ENCODE data around the gene RGPD3.

RGPD3 gene

DNA sequence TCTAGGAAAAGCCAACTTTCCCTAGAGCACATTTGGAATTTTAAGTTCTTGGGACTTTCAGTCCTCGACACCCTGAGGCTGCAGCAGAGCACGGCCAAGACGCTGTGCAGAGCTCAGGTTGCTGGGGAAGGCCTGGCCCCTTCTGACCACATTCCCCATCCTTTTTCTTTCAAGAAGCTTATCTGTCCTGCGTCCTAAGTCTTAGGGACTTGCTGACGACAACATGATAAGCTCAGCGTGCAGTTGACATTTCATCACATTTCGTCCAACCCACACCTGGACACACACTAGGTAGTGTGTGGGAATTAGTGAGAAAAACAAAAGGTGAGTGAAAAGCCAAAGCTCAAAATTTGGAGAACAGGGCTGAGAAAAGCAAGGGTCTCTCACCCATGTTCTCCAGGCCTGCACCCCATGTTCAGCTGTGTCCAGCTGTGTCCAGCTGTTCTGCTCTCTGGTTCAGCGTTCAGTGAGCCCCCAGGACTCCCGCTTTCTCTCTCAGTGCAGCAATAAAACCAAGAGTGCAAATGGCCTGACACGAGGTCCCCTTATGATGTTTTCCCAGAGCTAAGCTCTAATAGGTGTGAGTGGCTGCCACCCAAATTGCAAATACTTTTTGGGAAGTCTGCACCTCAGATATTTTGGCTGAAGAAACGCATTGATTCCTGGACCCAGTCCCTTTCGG is 101.9 kb downstream of the RGPD3 start:
- DNase-seq (ENCODE audit: low spot score), result no peak
- no peak overlapping the region for H3K4me3 ChIP-seq
- H3K27ac ChIP-seq, result no peak overlapping the region
- TF ChIP-seq, protein P1, sequence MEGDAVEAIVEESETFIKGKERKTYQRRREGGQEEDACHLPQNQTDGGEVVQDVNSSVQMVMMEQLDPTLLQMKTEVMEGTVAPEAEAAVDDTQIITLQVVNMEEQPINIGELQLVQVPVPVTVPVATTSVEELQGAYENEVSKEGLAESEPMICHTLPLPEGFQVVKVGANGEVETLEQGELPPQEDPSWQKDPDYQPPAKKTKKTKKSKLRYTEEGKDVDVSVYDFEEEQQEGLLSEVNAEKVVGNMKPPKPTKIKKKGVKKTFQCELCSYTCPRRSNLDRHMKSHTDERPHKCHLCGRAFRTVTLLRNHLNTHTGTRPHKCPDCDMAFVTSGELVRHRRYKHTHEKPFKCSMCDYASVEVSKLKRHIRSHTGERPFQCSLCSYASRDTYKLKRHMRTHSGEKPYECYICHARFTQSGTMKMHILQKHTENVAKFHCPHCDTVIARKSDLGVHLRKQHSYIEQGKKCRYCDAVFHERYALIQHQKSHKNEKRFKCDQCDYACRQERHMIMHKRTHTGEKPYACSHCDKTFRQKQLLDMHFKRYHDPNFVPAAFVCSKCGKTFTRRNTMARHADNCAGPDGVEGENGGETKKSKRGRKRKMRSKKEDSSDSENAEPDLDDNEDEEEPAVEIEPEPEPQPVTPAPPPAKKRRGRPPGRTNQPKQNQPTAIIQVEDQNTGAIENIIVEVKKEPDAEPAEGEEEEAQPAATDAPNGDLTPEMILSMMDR (IDR thresholded peaks at IDR 0.05), result no peak

DNA sequence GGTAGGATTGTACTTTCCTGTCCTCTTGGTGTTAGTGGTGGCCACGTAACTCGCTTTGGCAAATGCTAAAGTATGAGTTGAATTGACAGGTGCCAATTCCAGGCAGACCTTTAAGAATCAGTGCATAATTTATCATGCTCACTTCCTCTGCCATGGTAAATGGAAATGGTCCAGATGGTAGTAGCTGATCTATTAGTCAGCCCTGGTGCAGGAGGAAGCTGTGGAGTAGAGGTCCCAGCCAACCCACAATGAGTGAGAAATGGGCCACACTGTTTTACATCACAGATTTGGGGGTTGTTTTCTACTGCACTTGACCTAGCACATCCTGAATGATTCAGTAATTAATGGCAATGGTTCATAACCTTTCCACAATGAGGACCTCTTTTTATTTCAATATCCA is 104.4 kb downstream of the RGPD3 start:
- no peak overlapping the region for H3K27ac ChIP-seq

DNA sequence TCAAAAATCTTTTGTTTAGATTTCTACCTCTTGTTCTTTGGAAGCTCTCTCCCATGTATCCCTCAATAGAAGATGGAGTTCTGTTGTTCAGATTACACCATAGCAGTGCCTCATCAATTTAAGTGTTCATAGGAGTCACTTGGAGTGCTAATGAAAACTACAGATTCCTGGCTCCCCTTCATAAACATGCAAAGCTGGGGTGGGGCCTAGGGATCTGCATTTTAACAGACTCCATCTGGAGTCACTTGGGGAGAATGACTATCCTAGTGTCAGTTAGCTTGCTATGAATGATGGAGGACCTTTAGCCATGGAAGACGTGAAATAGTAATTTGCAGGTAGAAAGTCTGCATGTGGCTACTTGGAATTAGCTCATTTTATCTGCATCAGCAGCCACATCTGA is 105.4 kb downstream of the RGPD3 start:
- H3K4me3 ChIP-seq, result no peak overlapping the region
- DNase-seq (ENCODE audit: low spot score), result no peak
- TF ChIP-seq, protein P1 (IDR thresholded peaks at IDR 0.05), result no peak
- H3K27ac ChIP-seq, result no peak overlapping the region

More for the DNA sequence above, 104.4 kb downstream of the RGPD3 start:
- TF ChIP-seq, protein P1 (IDR thresholded peaks at IDR 0.05), result no peak
- no peak for DNase-seq (ENCODE audit: low spot score)
- H3K4me3 ChIP-seq, result no peak overlapping the region

DNA sequence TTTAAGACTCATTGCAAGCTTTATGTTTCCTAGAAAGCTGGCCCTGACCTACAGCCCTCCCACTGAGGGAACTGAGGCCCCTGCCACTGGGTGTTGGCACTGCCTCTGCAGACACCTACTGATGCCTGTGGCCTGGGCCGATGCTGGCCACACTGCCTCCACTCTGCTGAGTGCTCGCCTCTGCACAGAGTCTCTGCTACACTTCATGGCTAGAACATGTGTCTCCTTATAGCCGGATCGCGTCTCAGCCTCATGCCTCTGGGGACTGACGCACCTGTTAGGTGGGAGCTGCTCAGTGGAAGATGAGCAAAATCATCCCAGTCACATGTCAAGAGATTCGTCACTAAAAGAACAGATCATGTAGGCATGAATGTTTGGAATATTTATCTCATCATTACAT is 108.7 kb downstream of the RGPD3 start:
- Histone ChIP-seq H3K27ac (no peak overlapping the region), H3K4me3 (no peak overlapping the region)
- TF ChIP-seq, protein P1 (IDR thresholded peaks at IDR 0.05), result no peak
- no peak for DNase-seq (ENCODE audit: low spot score)

DNA sequence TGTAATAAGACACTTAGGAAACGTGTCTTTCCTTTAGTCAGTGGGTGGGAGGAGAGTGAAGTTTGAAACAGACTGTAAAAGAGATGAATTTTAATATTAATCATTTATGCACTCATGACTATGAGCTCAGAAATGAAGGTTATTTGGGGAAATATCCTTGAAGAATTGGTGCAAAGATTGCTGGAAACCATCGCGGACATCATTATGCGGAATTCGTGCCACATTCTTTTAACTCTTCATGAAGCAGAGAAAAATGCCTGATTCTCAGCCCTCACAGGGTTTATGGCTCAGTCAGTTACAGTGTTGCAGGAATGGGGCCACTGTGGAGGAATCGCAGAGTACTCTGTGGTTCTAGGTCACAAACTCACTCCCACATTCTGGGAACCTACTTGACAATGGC is 109.7 kb downstream of the RGPD3 start:
- TF ChIP-seq, protein P1 (IDR thresholded peaks at IDR 0.05), result no peak
- no peak for DNase-seq (ENCODE audit: low spot score)
- Histone ChIP-seq H3K27ac (no peak overlapping the region), H3K4me3 (no peak overlapping the region)

DNA sequence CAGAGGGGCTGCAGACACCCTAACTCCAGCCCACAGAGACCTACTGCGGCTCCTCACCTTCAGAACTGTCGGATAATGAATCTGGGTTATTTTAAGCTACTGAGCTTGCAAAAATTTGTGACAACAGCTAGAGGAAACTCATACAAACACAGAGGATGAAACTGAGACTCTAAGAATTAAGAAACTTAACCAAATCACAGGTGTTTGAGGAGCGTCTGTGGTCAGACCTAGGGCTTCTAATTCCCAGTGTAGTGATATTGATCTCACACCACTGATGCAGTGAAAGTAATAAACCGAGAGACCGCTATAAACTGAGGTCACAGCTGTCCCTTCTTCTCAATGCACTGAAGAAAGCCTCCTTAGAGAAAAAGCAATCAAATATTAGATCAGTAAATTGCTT is 110.1 kb downstream of the RGPD3 start:
- TF ChIP-seq, protein P1 (IDR thresholded peaks at IDR 0.05), result no peak
- Histone ChIP-seq H3K4me3 (no peak overlapping the region), H3K27ac (no peak overlapping the region)
- DNase-seq (ENCODE audit: low spot score), result no peak

DNA sequence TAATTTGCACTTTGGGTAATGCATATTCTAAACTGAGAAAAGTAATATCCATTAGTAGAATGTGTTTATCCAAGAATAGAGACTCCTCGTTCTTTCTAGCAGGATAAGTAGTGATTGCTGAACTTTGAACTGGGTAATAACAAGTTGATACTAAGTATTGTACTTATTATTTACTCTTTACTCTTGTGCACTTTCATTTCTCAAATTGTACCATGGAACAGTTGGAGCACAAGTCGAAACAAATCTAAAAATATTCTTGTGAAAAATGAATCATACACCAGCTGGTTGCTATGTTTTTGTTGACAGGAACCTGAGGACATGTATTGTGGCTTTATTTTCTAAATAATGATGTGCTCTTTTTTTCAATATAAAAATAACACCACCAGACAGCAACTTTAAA is 111.9 kb downstream of the RGPD3 start:
- no peak overlapping the region for H3K27ac ChIP-seq
- TF ChIP-seq, protein P1 (IDR thresholded peaks at IDR 0.05), result no peak
- H3K4me3 ChIP-seq, result no peak overlapping the region

More for the DNA sequence above, 111.9 kb downstream of the RGPD3 start:
- no peak for DNase-seq (ENCODE audit: low spot score)
